WTC11 (cell line): Measurements from ENCODE around the gene COL18A1. TPM values are rescaled to one million over a fixed set of nuclear protein-coding genes. Genes with fewer than 3 reads are reported as not detected.

Experiments
- ATAC-seq: fragments of 200-7000 bp; cut with Tn5 transposase; 2 replicates; pipeline ENCODE4 v1.10.0; 2021; ENCODE audit warnings: mild to moderate bottlenecking, moderate library complexity
- CTCF ChIA-PET: fragments of 300-600 bp; sonication (Branson Sonifier 250); formaldehyde crosslinking; loops from one replicate; lab custom pipeline; 2021; ENCODE audit warnings: antibody characterized with exemption; lab: Charles Lee
- POLR2A ChIA-PET: fragments of 350-600 bp; sonication (Branson Sonifier 250); formaldehyde crosslinking; loops from one replicate; lab custom pipeline; 2021; ENCODE audit warnings: antibody characterized with exemption; lab: Charles Lee
- DNase-seq: peaks from one replicate; pipeline ENCODE4 v3.0.0; 2021; ENCODE audit warnings: low spot score
- H3K27ac Mint-ChIP-seq: 2 replicates; pipeline ENCODE4 v1.8.0; 2021; ENCODE audit warnings: mixed read lengths
- H3K27me3 Mint-ChIP-seq: 2 replicates; pipeline ENCODE4 v1.8.0; 2021; ENCODE audit warnings: low read depth, mild to moderate bottlenecking, moderate library complexity, mixed read lengths
- H3K36me3 Mint-ChIP-seq: 2 replicates; pipeline ENCODE4 v1.8.0; 2021; ENCODE audit warnings: mixed read lengths
- H3K4me1 Mint-ChIP-seq: 2 replicates; pipeline ENCODE4 v1.8.0; 2022; ENCODE audit warnings: mixed read lengths
- H3K4me3 Mint-ChIP-seq: 2 replicates; pipeline ENCODE4 v1.8.0; 2021; ENCODE audit warnings: mild to moderate bottlenecking, moderate library complexity, mixed read lengths
- H3K9me3 Mint-ChIP-seq: 2 replicates; pipeline ENCODE4 v1.8.0; 2021; ENCODE audit warnings: mixed read lengths
- AR ChIP-seq: fragments of 250-450 bp; sonication (Bioruptor Pico); IDR thresholded peaks from 2 replicates; pipeline ENCODE4 v1.9.0; 2021; ENCODE audit warnings: mild to moderate bottlenecking
- ARID4B ChIP-seq: sonication (generic); formaldehyde crosslinking; IDR thresholded peaks from 2 replicates; pipeline ENCODE4 v1.8.0; 2023; ENCODE audit warnings: missing genetic modification reagents, mild to moderate bottlenecking, borderline replicate concordance
- ATF1 ChIP-seq: sonication (generic); formaldehyde crosslinking; IDR thresholded peaks from 2 replicates; pipeline ENCODE4 v1.8.1; 2023; ENCODE audit warnings: mild to moderate bottlenecking, moderate library complexity, missing genetic modification reagents
- CBFB ChIP-seq: sonication (generic); formaldehyde crosslinking; IDR thresholded peaks from 2 replicates; pipeline ENCODE4 v1.8.1; 2022; ENCODE audit warnings: mild to moderate bottlenecking, low read depth, missing genetic modification reagents
- FOXP1 ChIP-seq: sonication (generic); formaldehyde crosslinking; IDR thresholded peaks from 2 replicates; pipeline ENCODE4 v1.8.0; 2022; ENCODE audit warnings: missing genetic modification reagents, mild to moderate bottlenecking, moderate library complexity, borderline replicate concordance
- IRF2 ChIP-seq: sonication (generic); formaldehyde crosslinking; IDR thresholded peaks from 2 replicates; pipeline ENCODE4 v1.8.0; 2022; ENCODE audit warnings: low read depth, missing genetic modification reagents, borderline replicate concordance
- JUN ChIP-seq: sonication (generic); formaldehyde crosslinking; IDR thresholded peaks from 2 replicates; pipeline ENCODE4 v1.8.0; 2023; ENCODE audit warnings: mild to moderate bottlenecking, missing genetic modification reagents
- NFE2L1 ChIP-seq: sonication (generic); formaldehyde crosslinking; IDR thresholded peaks from 2 replicates; pipeline ENCODE4 v1.8.1; 2023; ENCODE audit warnings: missing genetic modification reagents
- NFYB ChIP-seq: sonication (generic); formaldehyde crosslinking; conservative IDR thresholded peaks from 2 replicates; pipeline ENCODE4 v1.8.0; 2022; ENCODE audit warnings: low read depth, missing genetic modification reagents
- PRDM15 ChIP-seq: sonication (generic); formaldehyde crosslinking; IDR thresholded peaks from 2 replicates; pipeline ENCODE4 v1.8.0; 2022; ENCODE audit warnings: missing genetic modification reagents
- PREB ChIP-seq: sonication (generic); formaldehyde crosslinking; IDR thresholded peaks from 2 replicates; pipeline ENCODE4 v1.8.1; 2022; ENCODE audit warnings: mild to moderate bottlenecking, missing genetic modification reagents, moderate library complexity, borderline replicate concordance
- SMAD4 ChIP-seq: sonication (generic); formaldehyde crosslinking; IDR thresholded peaks from 2 replicates; pipeline ENCODE4 v1.8.0; 2022; ENCODE audit warnings: mild to moderate bottlenecking, missing genetic modification reagents
- SOX15 ChIP-seq: fragments of 250-450 bp; sonication (Bioruptor Pico); IDR thresholded peaks from 2 replicates; pipeline ENCODE4 v1.9.0; 2021; ENCODE audit warnings: mild to moderate bottlenecking
- ZNF263 ChIP-seq: sonication (generic); formaldehyde crosslinking; IDR thresholded peaks from 2 replicates; pipeline ENCODE4 v1.8.1; 2022; ENCODE audit warnings: low read depth, mild to moderate bottlenecking, moderate library complexity, missing genetic modification reagents
- ZNF281 ChIP-seq: sonication (generic); formaldehyde crosslinking; IDR thresholded peaks from 2 replicates; pipeline ENCODE4 v1.8.0; 2023; ENCODE audit warnings: mild to moderate bottlenecking, missing genetic modification reagents
- ZNF416 ChIP-seq: fragments of 250-450 bp; sonication (Bioruptor Pico); IDR thresholded peaks from 2 replicates; pipeline ENCODE4 v1.9.0; 2021; ENCODE audit warnings: mild to moderate bottlenecking, inconsistent platforms
- ZNF512 ChIP-seq: sonication (generic); formaldehyde crosslinking; IDR thresholded peaks from 2 replicates; pipeline ENCODE4 v1.8.1; 2022; ENCODE audit warnings: missing genetic modification reagents, borderline replicate concordance
- total RNA-seq: library from RNA; stranded (reverse); gene quantifications from 3 replicates; pipeline ENCODE4 v1.2.3, GENCODE V29; 2021

Gene COL18A1
- total RNA-seq, 1 experiment from 2014 or later = 231 TPM

GRCh38 chr21:45417256-45417950 lies 12.4 kb downstream of the COL18A1 start (continued):
- TF ChIP-seq ARID4B = no peak
- TF ChIP-seq NFE2L1 (CRISPR knock-in tag) = no peak
- no peak for TF ChIP-seq ZNF416 (CRISPR knock-in tag)

- no peaks in the 10 kb centered on the region for H3K9me3 Mint-ChIP-seq
- H3K4me3 Mint-ChIP-seq = no peak overlapping the region
- no peak overlapping the region for H3K27ac Mint-ChIP-seq
- H3K36me3 Mint-ChIP-seq = no peaks in the 10 kb centered on the region
- DNase-seq (peak; percentile 8), ATAC-seq (no peak)
- TF ChIP-seq SOX15 (CRISPR knock-in tag) = no peak
- TF ChIP-seq AR = no peak
- no peak for TF ChIP-seq CBFB (CRISPR knock-in tag)
- no peak for TF ChIP-seq FOXP1
- no peak for TF ChIP-seq JUN (CRISPR knock-in tag)
- no peak for TF ChIP-seq ZNF512
- TF ChIP-seq SMAD4 (CRISPR knock-in tag) = no peak
- no peak for TF ChIP-seq PRDM15 (CRISPR knock-in tag)
- no peak for TF ChIP-seq ZNF416 (CRISPR knock-in tag)
- no peak for TF ChIP-seq ZNF263
- no peak for TF ChIP-seq NFYB (CRISPR knock-in tag)
- no peak for TF ChIP-seq ATF1 (CRISPR knock-in tag)
- no peak for TF ChIP-seq IRF2 (CRISPR knock-in tag)
- no peak for TF ChIP-seq ZNF281 (CRISPR knock-in tag)
- no peak for TF ChIP-seq PREB
- no peaks in the 10 kb centered on the region for H3K27me3 Mint-ChIP-seq
- ChIA-PET CTCF (interaction anchor here (1.0 to 3.1 kb wide), 3 partner anchors 11 to 280 kb away, joined by 3 to 16 read pairs (median 12); no protein-coding TSS in a partner anchor), POLR2A (interaction anchor here (1.4 kb wide), 1 partner anchor 10 kb away, joined by 4 read pairs; no protein-coding TSS in a partner anchor)
- H3K4me1 Mint-ChIP-seq = peaks cover 53% of the 10 kb centered on the region
Observed at GRCh38 chr21:45417951-45418300, 13.0 kb downstream of the COL18A1 start.
